WTC11 (cell line): ENCODE measurements around the gene KLHL22. TPM values are rescaled to one million over a fixed set of nuclear protein-coding genes. Genes with fewer than 3 reads are reported as not detected.
A peak's percentile ranks its signal among the peaks of the same experiment; 100 is the strongest.

Experiments used
- ATAC-seq: fragments of 200-7000 bp; cut with Tn5 transposase; 2 replicates; pipeline ENCODE4 v1.10.0; 2021; ENCODE audit warnings: mild to moderate bottlenecking, moderate library complexity
- CTCF ChIA-PET: fragments of 300-600 bp; sonication (Branson Sonifier 250); formaldehyde crosslinking; loops from one replicate; lab custom pipeline; 2021; ENCODE audit warnings: antibody characterized with exemption; lab: Charles Lee
- POLR2A ChIA-PET: fragments of 350-600 bp; sonication (Branson Sonifier 250); formaldehyde crosslinking; loops from one replicate; lab custom pipeline; 2021; ENCODE audit warnings: antibody characterized with exemption; lab: Charles Lee
- DNase-seq: peaks from one replicate; pipeline ENCODE4 v3.0.0; 2021; ENCODE audit warnings: low spot score
- H3K27ac Mint-ChIP-seq: 2 replicates; pipeline ENCODE4 v1.8.0; 2021; ENCODE audit warnings: mixed read lengths
- H3K27me3 Mint-ChIP-seq: 2 replicates; pipeline ENCODE4 v1.8.0; 2021; ENCODE audit warnings: low read depth, mild to moderate bottlenecking, moderate library complexity, mixed read lengths
- H3K36me3 Mint-ChIP-seq: 2 replicates; pipeline ENCODE4 v1.8.0; 2021; ENCODE audit warnings: mixed read lengths
- H3K4me1 Mint-ChIP-seq: 2 replicates; pipeline ENCODE4 v1.8.0; 2022; ENCODE audit warnings: mixed read lengths
- H3K4me3 Mint-ChIP-seq: 2 replicates; pipeline ENCODE4 v1.8.0; 2021; ENCODE audit warnings: mild to moderate bottlenecking, moderate library complexity, mixed read lengths
- H3K9me3 Mint-ChIP-seq: 2 replicates; pipeline ENCODE4 v1.8.0; 2021; ENCODE audit warnings: mixed read lengths
- ATF1 ChIP-seq: sonication (generic); formaldehyde crosslinking; IDR thresholded peaks from 2 replicates; pipeline ENCODE4 v1.8.1; 2023; ENCODE audit warnings: mild to moderate bottlenecking, moderate library complexity, missing genetic modification reagents
- ATF2 ChIP-seq: sonication (generic); formaldehyde crosslinking; IDR thresholded peaks from 2 replicates; pipeline ENCODE4 v1.8.1; 2022; ENCODE audit warnings: low read depth, missing genetic modification reagents, borderline replicate concordance
- CBFB ChIP-seq: sonication (generic); formaldehyde crosslinking; IDR thresholded peaks from 2 replicates; pipeline ENCODE4 v1.8.1; 2022; ENCODE audit warnings: mild to moderate bottlenecking, low read depth, missing genetic modification reagents
- CDX4 ChIP-seq: fragments of 250-450 bp; sonication (Bioruptor Pico); IDR thresholded peaks from 2 replicates; pipeline ENCODE4 v1.9.0; 2021; ENCODE audit warnings: moderate library complexity, mild to moderate bottlenecking, inconsistent platforms, borderline replicate concordance
- CREB1 ChIP-seq: sonication (generic); formaldehyde crosslinking; IDR thresholded peaks from 2 replicates; pipeline ENCODE4 v1.8.0; 2023; ENCODE audit warnings: mild to moderate bottlenecking, missing genetic modification reagents
- CREM ChIP-seq: sonication (generic); formaldehyde crosslinking; IDR thresholded peaks from 2 replicates; pipeline ENCODE4 v1.8.1; 2022; ENCODE audit warnings: mild to moderate bottlenecking, missing genetic modification reagents, moderate library complexity
- CTCF ChIP-seq: fragments of 200-600 bp; IDR thresholded peaks from 2 replicates; pipeline ENCODE4 v1.8.0; 2022; ENCODE audit warnings: antibody characterized with exemption
- E2F4 ChIP-seq: sonication (generic); formaldehyde crosslinking; IDR thresholded peaks from 2 replicates; pipeline ENCODE4 v1.8.1; 2022; ENCODE audit warnings: low read depth, mild to moderate bottlenecking, moderate library complexity, missing genetic modification reagents, borderline replicate concordance
- EMX1 ChIP-seq: fragments of 250-450 bp; sonication (Bioruptor Pico); IDR thresholded peaks from 2 replicates; pipeline ENCODE4 v1.8.0; 2021; ENCODE audit warnings: mild to moderate bottlenecking
- FOXP4 ChIP-seq: sonication (generic); formaldehyde crosslinking; IDR thresholded peaks from 2 replicates; pipeline ENCODE4 v1.8.0; 2022; ENCODE audit warnings: mild to moderate bottlenecking, missing genetic modification reagents
- GTF2I ChIP-seq: fragments of 250-450 bp; sonication (Bioruptor Pico); conservative IDR thresholded peaks from 2 replicates; pipeline ENCODE4 v1.4.0; 2021; ENCODE audit warnings: mild to moderate bottlenecking
- HMGXB4 ChIP-seq: sonication (generic); formaldehyde crosslinking; IDR thresholded peaks from 2 replicates; pipeline ENCODE4 v1.8.1; 2023; ENCODE audit warnings: mild to moderate bottlenecking, moderate library complexity, missing genetic modification reagents
- NFATC4 ChIP-seq: fragments of 250-450 bp; sonication (Bioruptor Pico); IDR thresholded peaks from 2 replicates; pipeline ENCODE4 v1.9.0; 2021; ENCODE audit warnings: mild to moderate bottlenecking
- NFYB ChIP-seq: sonication (generic); formaldehyde crosslinking; conservative IDR thresholded peaks from 2 replicates; pipeline ENCODE4 v1.8.0; 2022; ENCODE audit warnings: low read depth, missing genetic modification reagents
- SP1 ChIP-seq: sonication (generic); formaldehyde crosslinking; conservative IDR thresholded peaks from 2 replicates; pipeline ENCODE4 v1.8.1; 2022; ENCODE audit warnings: missing genetic modification reagents
- TEAD4 ChIP-seq: sonication (generic); formaldehyde crosslinking; IDR thresholded peaks from 2 replicates; pipeline ENCODE4 v1.8.0; 2022; ENCODE audit warnings: mild to moderate bottlenecking, missing genetic modification reagents
- USF1 ChIP-seq: sonication (generic); formaldehyde crosslinking; IDR thresholded peaks from 2 replicates; pipeline ENCODE4 v1.8.0; 2022; ENCODE audit warnings: mild to moderate bottlenecking, missing genetic modification reagents
- ZMAT4 ChIP-seq: fragments of 250-450 bp; sonication (Bioruptor Pico); IDR thresholded peaks from 2 replicates; pipeline ENCODE4 v1.9.0; 2021; ENCODE audit warnings: mild to moderate bottlenecking
- ZNF219 ChIP-seq: sonication (generic); formaldehyde crosslinking; IDR thresholded peaks from 2 replicates; pipeline ENCODE4 v1.8.0; 2023; ENCODE audit warnings: missing genetic modification reagents, mild to moderate bottlenecking, borderline replicate concordance
- ZNF281 ChIP-seq: sonication (generic); formaldehyde crosslinking; IDR thresholded peaks from 2 replicates; pipeline ENCODE4 v1.8.0; 2023; ENCODE audit warnings: mild to moderate bottlenecking, missing genetic modification reagents
- total RNA-seq: library from RNA; stranded (reverse); gene quantifications from 3 replicates; pipeline ENCODE4 v1.2.3, GENCODE V29; 2021

Gene KLHL22
- total RNA-seq, 1 experiment from 2014 or later: 15.7 TPM

GRCh38 chr22:20456722-20457076, 38.9 kb downstream of the KLHL22 start (continued):
- TF ChIP-seq CDX4 (CRISPR knock-in tag) (no peak), FOXP4 (CRISPR knock-in tag) (no peak), E2F4 (CRISPR knock-in tag) (no peak)

- Mint-ChIP-seq H3K27ac (peak overlapping the region; percentile 57; the same call in 1 of the 2 replicates), H3K27me3 (no peaks in the 10 kb centered on the region), H3K4me1 (peaks cover 19% of the 10 kb centered on the region), H3K36me3 (no peaks in the 10 kb centered on the region), H3K9me3 (no peaks in the 10 kb centered on the region), H3K4me3 (no peak overlapping the region)
- ChIA-PET POLR2A (no interaction called here), CTCF (interaction anchor here (0.6 to 4.3 kb wide), 21 partner anchors 9 to 368 kb away, joined by 3 to 146 read pairs (median 5); partner anchors contain the start of gene DGCR6L)
- ATAC-seq (peak; percentile 97), DNase-seq (peak; percentile 86)
- TF ChIP-seq TEAD4: no peak
- peak; percentile 69 for TF ChIP-seq CTCF
These were observed 39.4 kb downstream of the KLHL22 start for GRCh38 chr22:20456064-20456721.

- Mint-ChIP-seq H3K36me3 (no peaks in the 10 kb centered on the region), H3K27ac (0 out of 2 replicates have a peak overlapping the region, but pooled peaks have one; percentile 10), H3K4me1 (peaks cover 19% of the 10 kb centered on the region), H3K27me3 (no peaks in the 10 kb centered on the region; the same call in 1 of the 2 replicates), H3K9me3 (no peaks in the 10 kb centered on the region), H3K4me3 (no peak overlapping the region)
- POLR2A ChIA-PET: no interaction called here
- CTCF ChIA-PET: interaction anchor here (1.0 to 4.3 kb wide), 15 partner anchors 9 to 298 kb away, joined by 3 to 146 read pairs (median 6); partner anchors contain the start of gene DGCR6L
- ATAC-seq: no peak
- no peak for DNase-seq
- TF ChIP-seq ATF1 (CRISPR knock-in tag): no peak
- TF ChIP-seq USF1: no peak
- no peak for TF ChIP-seq ATF2 (CRISPR knock-in tag)
- no peak for TF ChIP-seq ZNF281 (CRISPR knock-in tag)
- TF ChIP-seq NFYB (CRISPR knock-in tag): no peak
- TF ChIP-seq EMX1: no peak
- no peak for TF ChIP-seq CREB1
- TF ChIP-seq ZNF219 (CRISPR knock-in tag): no peak
- TF ChIP-seq GTF2I (CRISPR knock-in tag): no peak
- no peak for TF ChIP-seq HMGXB4 (CRISPR knock-in tag)
- no peak for TF ChIP-seq CREM
- TF ChIP-seq SP1 (CRISPR knock-in tag): no peak
- TF ChIP-seq NFATC4 (CRISPR knock-in tag): no peak
- no peak for TF ChIP-seq CBFB
- TF ChIP-seq ZMAT4: no peak
These were observed 39.9 kb downstream of the KLHL22 start for GRCh38 chr22:20455709-20456063.
